Natural killer cell treated with Interleukin-12 subunit alpha and Interleukin-12 subunit beta and Interleukin-15 and Interleukin-18, amount 100 ng/mL, for 72 hours (primary cell): ENCODE data around the gene TIAM2. TPM values are rescaled to one million over a fixed set of nuclear protein-coding genes. Genes with fewer than 3 reads are reported as not detected.

Source experiments
- ATAC-seq, 2 donors: fragments of 150-1000 bp; cut with Tn5 transposase in 1 of 2; sonication (Bioruptor Pico), chemical (Tn5 transposase) in 1 of 2; 2 replicates each; pipeline ENCODE4 v1.10.0; 2021
- DNase-seq: peaks from one replicate; pipeline ENCODE4 v3.0.0; 2022; ENCODE audit warnings: low spot score
- H3K27ac Mint-ChIP-seq, 2 donors: 1 replicate in 1 of 2; 2 replicates in 1 of 2; pipeline ENCODE4 v1.8.0; 2022; ENCODE audit warnings: mixed read lengths in 2 of 2, mild to moderate bottlenecking in 1 of 2, moderate library complexity in 1 of 2
- H3K27me3 Mint-ChIP-seq, 2 donors: 1 replicate in 1 of 2; 2 replicates in 1 of 2; pipeline ENCODE4 v1.8.0; 2022; ENCODE audit warnings: mixed read lengths in 2 of 2
- H3K36me3 Mint-ChIP-seq: one replicate; pipeline ENCODE4 v1.8.0; 2022; ENCODE audit warnings: mixed read lengths
- H3K4me1 Mint-ChIP-seq, 2 donors: 1 replicate in 1 of 2; 2 replicates in 1 of 2; pipeline ENCODE4 v1.8.0; 2022; ENCODE audit warnings: low read depth in 2 of 2, mixed read lengths in 2 of 2, mild to moderate bottlenecking in 1 of 2
- H3K4me3 Mint-ChIP-seq: one replicate; pipeline ENCODE4 v1.8.0; 2022; ENCODE audit warnings: mixed read lengths
- H3K9me3 Mint-ChIP-seq: 2 replicates; pipeline ENCODE4 v1.8.0; 2022; ENCODE audit warnings: mixed read lengths
- total RNA-seq, 2 donors: library from RNA; stranded (reverse); gene quantifications; one replicate each; pipeline ENCODE4 v1.2.3, GENCODE V29; 2022

The TIAM2 gene
- total RNA-seq, 2 donors from 2014 or later: 19.6 to 64.3 TPM

DNA sequence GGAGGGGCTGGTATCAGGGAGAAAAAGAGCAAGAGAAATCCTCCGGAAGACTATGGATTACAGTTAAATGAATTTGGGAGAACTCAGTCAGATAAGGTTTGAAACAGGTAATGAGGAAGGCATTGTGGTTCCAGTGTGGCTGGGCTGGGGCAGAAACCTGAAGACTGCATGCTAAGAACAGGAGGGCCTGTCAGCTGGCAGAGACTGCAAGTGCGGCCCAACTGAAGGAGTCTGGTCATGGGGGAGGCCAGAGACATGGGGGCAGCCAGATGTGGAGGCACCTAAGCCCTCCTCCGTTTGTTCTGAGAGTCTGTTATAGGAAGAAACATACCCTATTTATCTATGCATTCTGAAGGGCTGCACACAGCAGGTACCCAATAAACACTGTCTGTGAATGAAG lies 302.6 kb downstream of the TIAM2 start:
- peaks cover 0 to 3% of the 10 kb centered on the region in 2 donors for H3K4me1 Mint-ChIP-seq
- no peak overlapping the region for H3K4me3 Mint-ChIP-seq
- no peaks in the 10 kb centered on the region for H3K9me3 Mint-ChIP-seq
- ATAC-seq (no peak), DNase-seq (no peak)
- H3K27ac Mint-ChIP-seq: no peak overlapping the region
- peaks cover 15% of the 10 kb centered on the region for H3K36me3 Mint-ChIP-seq
- no peaks in the 10 kb centered on the region for H3K27me3 Mint-ChIP-seq

DNA sequence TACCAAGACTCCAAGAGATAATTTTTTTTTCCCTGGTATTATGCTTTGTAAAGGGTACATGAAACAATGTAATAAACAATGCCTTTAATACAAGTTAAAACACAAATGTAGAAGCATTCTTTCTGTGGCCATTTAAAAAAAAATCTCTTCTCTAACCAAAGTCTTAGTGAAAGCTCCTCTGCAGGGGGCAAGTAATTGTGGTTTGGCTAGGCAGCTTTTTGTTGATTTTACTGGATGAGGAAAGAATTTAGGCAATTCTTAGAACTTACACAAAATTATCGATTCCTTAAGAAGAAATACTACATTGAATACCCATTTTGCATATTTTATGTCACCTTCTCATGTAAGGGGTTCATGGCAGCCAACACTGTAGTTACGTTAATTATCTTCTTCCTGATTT lies 306.8 kb downstream of the TIAM2 start:
- DNase-seq: no peak
- Mint-ChIP-seq H3K4me3 (no peak overlapping the region), H3K9me3 (no peaks in the 10 kb centered on the region), H3K27ac (no peak overlapping the region), H3K4me1 (peaks cover 0 to 3% of the 10 kb centered on the region in 2 donors), H3K36me3 (peaks cover 11% of the 10 kb centered on the region), H3K27me3 (no peaks in the 10 kb centered on the region)
- ATAC-seq: no peak

DNA sequence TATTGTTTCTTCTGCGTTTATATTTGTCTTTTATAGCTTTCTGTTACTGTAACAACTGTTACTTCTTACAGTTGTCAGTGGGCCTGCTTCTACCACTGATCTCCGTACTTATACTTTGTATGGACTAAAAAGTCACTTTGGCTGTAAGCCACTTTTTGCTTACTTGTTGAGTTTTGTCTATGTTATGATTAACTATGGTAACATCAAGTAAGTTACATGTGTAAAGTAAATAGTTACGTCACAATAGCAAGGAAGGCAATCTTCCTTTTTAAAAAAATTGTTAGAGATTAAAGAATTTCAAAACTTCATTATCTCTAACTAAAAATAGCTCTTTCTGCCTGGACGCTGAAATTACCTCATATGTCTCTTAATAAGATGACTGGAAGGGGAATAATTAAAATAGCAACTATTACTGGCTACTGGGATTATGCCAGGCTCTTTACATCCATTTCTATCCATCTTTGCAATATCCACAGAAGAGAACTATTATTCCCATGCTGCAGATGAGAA lies 308.3 kb downstream of the TIAM2 start:
- no peak for ATAC-seq
- DNase-seq: no peak
- Mint-ChIP-seq H3K9me3 (no peaks in the 10 kb centered on the region), H3K4me1 (peaks cover 0 to 3% of the 10 kb centered on the region in 2 donors), H3K27ac (no peak overlapping the region), H3K36me3 (peaks cover 7% of the 10 kb centered on the region), H3K27me3 (no peaks in the 10 kb centered on the region), H3K4me3 (no peak overlapping the region)

DNA sequence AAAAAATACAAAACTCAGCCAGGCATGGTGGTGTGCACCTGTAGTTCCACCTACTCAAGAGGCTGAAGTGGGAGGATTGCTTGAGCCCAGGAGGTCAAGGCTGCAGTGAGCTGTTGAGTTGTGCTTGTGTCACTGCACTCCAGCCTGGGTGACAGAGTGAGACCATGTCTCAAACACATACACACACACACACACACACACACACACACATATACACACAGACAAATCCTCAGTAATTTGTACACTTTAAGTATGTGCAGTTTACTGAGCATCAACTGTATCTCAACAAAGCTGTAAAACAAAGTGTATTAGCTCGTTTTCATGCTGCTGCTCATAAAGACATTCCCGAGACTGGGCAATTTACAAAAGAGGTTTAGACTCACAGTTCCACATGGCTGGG lies 311.8 kb downstream of the TIAM2 start:
- Mint-ChIP-seq H3K9me3 (no peaks in the 10 kb centered on the region), H3K27me3 (no peaks in the 10 kb centered on the region), H3K36me3 (peaks cover 17% of the 10 kb centered on the region), H3K4me1 (peaks cover 0 to 3% of the 10 kb centered on the region in 2 donors), H3K27ac (no peak overlapping the region), H3K4me3 (no peak overlapping the region)
- DNase-seq: no peak
- ATAC-seq: peak; percentile 43 to 50
